ENCODE data around the gene MCC.

GRCh38 chr5:113133211-113133975, 354.9 kb downstream of the MCC start:
- TF ChIP-seq, protein P1, sequence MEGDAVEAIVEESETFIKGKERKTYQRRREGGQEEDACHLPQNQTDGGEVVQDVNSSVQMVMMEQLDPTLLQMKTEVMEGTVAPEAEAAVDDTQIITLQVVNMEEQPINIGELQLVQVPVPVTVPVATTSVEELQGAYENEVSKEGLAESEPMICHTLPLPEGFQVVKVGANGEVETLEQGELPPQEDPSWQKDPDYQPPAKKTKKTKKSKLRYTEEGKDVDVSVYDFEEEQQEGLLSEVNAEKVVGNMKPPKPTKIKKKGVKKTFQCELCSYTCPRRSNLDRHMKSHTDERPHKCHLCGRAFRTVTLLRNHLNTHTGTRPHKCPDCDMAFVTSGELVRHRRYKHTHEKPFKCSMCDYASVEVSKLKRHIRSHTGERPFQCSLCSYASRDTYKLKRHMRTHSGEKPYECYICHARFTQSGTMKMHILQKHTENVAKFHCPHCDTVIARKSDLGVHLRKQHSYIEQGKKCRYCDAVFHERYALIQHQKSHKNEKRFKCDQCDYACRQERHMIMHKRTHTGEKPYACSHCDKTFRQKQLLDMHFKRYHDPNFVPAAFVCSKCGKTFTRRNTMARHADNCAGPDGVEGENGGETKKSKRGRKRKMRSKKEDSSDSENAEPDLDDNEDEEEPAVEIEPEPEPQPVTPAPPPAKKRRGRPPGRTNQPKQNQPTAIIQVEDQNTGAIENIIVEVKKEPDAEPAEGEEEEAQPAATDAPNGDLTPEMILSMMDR (IDR thresholded peaks at IDR 0.05; ENCODE audit: insufficient read depth, low read length) = no peak
- TF ChIP-seq POLR2AphosphoS5 (IDR thresholded peaks at IDR 0.05; ENCODE audit: low read depth) (no peak), GABPA (IDR thresholded peaks at IDR 0.05; ENCODE audit: low read depth) (no peak)
- TF ChIP-seq, protein P2, sequence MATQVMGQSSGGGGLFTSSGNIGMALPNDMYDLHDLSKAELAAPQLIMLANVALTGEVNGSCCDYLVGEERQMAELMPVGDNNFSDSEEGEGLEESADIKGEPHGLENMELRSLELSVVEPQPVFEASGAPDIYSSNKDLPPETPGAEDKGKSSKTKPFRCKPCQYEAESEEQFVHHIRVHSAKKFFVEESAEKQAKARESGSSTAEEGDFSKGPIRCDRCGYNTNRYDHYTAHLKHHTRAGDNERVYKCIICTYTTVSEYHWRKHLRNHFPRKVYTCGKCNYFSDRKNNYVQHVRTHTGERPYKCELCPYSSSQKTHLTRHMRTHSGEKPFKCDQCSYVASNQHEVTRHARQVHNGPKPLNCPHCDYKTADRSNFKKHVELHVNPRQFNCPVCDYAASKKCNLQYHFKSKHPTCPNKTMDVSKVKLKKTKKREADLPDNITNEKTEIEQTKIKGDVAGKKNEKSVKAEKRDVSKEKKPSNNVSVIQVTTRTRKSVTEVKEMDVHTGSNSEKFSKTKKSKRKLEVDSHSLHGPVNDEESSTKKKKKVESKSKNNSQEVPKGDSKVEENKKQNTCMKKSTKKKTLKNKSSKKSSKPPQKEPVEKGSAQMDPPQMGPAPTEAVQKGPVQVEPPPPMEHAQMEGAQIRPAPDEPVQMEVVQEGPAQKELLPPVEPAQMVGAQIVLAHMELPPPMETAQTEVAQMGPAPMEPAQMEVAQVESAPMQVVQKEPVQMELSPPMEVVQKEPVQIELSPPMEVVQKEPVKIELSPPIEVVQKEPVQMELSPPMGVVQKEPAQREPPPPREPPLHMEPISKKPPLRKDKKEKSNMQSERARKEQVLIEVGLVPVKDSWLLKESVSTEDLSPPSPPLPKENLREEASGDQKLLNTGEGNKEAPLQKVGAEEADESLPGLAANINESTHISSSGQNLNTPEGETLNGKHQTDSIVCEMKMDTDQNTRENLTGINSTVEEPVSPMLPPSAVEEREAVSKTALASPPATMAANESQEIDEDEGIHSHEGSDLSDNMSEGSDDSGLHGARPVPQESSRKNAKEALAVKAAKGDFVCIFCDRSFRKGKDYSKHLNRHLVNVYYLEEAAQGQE (IDR thresholded peaks at IDR 0.05; ENCODE audit: insufficient replicate concordance, low read depth) = no peak
